NCI-H2029 treated with DMSO at 0.1 percent for 48 hours (cell line): ENCODE measurements around the gene ATP6V1B1.

Source experiments
- DNase-seq: peaks from one replicate; lab custom pipeline; 2025; lab: John Stamatoyannopoulos, UW

The ATP6V1B1 gene

DNA sequence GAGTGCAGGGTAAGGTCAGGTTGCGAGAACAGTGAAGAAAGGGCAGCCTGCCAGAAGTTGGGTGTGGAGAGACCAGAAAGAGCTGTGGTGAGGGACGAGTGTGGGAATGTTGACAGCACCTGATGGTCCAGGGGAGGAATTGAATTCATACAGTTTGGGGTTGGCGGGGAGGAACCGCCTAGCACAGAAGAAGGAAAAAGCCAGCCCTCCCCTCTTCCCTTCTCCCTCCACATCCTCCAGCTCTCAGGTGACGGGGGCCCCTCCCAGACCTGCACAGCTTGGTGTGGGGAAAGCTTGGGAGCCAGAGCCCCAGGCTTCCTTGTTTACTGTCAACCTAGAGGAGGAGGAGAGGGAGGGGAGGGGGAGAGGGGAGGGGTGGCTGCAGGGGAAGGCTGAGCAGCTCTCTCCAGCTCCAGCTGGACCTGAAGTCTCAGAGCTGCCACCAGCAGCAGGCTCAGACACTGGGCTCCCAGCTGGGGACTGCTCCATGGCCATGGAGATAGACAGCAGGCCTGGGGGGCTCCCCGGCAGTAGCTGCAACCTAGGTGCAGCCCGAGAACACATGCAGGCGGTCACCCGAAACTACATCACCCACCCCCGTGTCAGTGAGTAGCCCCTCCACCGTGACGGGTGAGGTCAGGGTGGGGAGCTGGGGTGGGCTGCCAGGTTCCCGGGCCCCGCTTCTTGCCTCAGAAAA lies at the start of gene ATP6V1B1:
Gene ATP6V1B1, plus strand, starts transcription at position 433 of the 697 bp plus-strand sequence. Its CDS starts 55 bp downstream, at position 488.
- DNase-seq = peak; percentile 62

DNA sequence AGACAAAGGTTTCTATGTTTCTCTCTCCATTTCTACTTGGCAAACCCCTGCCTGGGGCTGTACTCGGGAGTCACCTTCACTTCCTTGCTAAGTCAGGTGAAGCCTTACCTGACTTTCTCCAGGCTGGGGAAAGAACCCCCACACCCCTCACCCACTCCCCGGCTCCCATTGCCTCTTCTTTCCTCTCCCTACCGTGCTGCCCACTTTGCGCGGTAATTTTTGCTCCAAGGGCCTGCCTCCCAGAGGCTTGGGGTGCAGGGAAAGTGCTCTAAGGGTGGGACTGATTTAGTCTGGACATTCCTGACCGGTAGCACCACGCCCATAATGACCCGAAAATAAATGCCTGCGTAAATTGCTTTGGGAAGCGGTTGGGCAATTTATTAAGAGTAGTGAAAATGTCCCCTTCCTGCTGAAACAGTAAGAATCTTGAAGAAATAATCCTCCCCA lies 49.1 kb upstream of the ATP6V1B1 start:
- DNase-seq = no peak

DNA sequence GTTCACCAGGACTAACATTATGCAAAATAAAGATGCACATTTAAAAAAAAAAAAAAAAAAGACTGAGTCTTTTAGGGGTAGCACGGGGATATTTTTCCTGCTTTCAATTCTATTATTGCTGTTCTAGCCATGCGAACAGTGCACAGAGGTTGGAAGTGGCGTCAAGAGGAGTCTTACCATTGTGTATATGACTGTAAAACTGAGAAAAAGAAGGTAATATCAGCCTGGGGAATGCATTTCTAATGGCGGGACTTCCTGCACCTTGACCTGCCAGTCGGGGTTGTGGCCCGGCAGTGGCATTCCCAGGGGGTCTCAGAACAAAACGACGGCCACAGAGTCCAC lies 48.5 kb upstream of the ATP6V1B1 start:
- DNase-seq = no peak

DNA sequence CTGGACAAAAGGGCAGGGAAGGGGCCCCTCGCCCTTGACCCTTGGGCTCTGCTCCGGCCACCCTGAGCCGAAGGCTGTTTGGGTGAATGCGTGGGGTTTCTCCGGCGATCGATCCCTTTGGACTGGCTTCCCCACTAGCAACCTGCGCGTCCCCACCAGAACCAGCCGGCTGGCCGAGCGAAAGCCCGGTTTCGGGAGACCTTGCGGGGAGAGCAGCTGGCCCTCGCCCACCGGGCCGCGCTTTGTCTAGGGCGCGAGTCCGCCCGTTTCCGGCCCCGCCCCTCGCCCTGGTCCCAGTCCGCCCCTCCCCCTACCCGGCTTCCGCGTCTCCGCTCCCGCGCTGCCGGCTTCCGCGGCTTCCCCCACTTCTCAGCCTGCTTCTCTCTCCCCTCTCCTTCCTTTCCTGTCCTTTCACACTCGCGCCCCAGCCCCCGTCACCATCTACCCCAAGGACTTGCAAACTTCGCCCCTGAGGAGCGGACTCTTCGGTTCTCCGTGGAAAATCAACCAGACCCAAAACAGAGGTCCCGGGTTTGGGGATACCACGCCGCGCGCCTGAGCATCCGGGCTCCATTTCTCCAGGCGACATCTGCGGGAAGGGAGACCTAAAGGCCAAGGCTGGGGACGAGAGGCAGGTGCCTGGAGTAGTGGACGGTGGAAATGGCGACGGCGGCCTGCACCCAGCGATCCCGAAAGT lies 48.0 kb upstream of the ATP6V1B1 start:
- peak; percentile 44 for DNase-seq

DNA sequence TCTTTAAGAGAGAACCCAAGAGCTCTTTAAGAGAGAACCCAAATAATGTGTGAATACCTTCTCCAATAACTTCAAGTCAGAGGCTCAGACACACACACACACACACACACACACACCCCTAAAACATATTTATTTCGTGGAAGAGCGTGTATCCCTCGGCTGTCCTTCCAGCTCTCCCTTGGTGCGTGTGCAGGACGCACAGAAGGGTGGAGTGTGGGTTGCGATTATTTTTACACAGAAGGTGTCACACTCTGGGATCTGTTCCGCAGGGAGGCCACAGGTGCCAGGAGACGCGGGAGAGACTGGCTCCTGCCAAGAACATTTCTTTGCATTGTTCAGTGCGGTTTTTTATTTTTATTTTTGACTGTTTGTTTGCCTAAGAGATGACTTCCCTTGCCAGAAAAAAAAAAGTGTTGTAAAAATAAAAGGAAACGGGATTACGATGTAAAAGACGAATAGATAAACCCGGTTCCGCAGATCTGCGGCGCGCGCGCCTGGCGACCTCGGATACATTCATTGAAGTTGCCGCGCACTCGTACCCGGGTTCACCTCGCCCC lies 47.3 kb upstream of the ATP6V1B1 start:
- no peak for DNase-seq

DNA sequence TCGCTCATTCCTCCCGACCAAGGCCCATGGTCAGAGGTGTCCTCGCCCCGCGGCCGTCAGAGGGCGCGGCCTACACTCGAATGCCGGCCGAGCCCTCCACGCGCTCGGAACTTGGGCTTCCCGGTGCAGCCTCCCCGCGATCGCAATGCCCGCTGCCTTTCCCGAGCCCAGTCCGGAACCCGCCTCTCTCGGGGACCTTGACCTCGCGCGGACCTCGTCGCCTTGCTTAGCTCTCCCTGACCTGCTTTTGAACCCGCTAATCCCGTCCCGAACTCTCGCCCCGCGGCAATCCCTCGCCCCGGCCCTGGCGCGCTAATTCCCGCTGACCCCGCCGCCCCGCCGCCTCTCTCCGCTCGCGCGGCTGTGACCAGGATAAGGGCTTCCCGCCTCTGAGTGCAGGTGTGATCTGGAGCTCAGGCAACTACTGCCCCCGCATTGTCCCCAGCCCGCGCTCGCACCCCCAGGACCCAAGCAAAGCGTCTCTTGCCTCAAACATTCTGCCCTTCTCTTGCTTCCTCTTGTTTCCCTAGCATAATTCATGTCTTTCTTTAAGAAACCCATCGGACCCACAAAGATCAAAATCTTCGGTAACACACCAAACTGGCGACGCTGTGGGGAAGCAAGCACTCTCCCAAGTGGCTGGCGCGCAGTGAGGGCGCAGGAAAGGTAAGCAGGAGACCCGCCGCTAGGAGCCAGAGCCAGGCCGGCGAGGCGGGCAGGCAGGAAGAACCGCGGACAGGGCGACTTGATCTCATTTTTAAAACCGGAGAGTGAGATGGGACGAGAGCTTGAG lies 46.6 kb upstream of the ATP6V1B1 start:
- DNase-seq = no peak

DNA sequence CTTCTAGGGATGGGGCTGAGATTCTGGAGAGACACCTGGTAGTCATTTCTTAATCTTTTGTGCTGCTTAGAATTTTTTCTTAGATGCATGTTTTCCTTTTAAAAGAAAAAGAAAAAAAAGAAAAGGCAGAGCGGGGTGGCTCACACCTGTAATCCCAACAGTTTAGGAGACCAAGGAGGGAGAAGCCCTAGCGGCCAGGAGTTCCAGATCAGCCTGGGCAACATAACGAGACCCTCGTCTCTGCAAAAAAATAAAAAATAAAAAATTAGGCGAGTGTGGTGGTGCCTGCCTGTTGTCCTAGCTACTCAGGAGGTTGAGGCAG lies 46.0 kb upstream of the ATP6V1B1 start:
- DNase-seq = no peak

DNA sequence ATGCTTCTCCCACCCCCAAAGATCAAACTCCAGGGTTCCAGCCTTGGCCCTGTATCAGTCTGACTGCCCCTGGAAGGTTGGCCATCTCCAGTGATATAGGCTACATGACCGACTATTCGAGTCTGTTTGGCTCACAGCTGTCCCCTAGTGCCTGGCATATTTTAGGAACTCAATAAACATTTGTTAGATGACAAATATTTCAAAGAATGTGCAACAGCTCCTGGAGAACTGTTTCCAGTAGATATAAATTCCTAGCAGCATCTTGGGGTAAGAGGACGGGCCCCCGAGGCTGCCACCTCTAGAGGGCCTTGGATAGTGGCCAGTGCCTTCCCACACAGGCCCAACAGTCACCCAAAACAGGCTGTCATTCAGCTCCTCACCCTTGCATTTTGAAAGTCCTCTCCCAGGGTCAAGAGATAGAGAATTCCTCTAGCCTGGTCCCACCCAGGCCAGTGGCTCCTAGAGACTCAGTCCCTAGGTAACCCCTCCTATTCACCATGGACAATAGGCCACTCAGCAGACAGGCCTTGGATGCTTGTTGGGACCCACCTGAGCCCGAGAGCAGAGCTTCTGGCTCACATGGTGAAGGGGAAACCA lies 45.1 kb upstream of the ATP6V1B1 start:
- DNase-seq = no peak

DNA sequence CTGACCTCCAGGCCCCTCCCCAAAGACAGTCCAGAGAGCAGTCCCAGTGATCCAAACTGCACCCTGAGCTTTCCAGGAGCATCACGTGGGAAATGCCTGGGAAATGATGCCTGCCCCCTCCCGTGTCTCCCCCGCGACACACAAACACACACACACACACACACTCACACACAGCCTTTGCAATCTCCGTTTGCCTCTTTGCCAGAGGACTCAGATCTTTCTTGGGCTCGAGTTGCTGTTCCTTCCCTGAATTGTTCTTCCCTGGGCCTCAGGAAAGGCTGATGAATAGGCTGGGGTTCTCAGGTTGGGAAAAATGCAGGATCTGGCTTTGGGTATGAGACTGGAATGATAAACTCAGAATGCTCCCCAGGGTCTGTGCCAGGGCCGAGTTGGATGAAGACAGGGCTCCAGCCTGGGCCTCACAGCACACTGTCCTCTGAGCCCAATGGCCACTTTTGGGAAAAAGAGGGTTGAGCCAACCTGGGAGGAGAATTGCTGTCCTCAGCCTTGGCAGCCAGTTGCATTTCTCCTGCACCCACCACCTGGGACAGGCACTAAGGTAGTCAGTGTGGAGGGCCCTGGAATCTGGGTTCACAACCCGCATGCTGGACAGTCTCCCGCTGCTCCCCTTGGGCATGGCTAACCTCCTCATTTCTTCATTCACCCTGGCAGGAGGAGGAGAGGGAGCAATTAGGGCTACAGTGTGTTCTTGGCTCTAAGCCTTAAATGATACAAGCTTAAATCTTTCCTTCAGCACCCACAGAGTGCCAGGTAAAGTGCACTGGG lies 43.9 kb upstream of the ATP6V1B1 start:
- no peak for DNase-seq

DNA sequence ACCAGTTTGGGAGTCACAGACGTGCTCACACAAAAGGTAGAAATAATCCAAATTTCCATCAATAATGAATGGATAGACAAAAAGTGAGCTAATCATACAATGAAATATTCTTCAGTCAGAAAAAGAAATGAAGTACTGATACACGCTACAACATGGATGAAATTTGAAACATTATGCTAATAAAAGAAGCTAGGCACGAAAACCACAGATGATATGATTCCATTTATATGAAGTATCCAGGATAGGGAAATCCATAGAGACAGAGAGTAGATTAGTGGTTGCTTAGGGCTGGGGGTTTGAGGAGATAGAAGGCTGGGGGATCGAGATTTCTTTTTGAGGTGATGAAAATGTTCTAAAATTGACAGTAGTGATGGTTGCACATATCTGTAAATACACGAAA lies 43.0 kb upstream of the ATP6V1B1 start:
- DNase-seq = no peak

DNA sequence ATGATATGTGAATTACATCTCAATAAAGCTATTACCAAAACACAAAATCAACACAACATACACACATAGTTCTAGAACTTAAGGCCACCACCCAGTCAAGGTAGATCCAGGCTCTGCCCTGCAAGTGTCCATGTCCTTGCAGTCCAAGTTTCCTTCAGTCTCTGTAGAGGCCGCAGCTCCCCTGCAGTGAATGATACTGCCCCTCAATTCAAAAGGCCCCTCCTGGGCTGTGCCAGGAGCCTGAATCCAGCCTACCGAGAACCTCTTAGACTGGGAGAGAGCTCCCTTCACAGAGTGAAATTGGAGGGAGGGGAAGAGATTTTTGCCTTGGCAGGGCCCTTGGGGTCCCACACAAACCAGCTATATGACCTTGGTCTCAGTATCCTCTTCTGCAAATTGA lies 42.5 kb upstream of the ATP6V1B1 start:
- DNase-seq = no peak

DNA sequence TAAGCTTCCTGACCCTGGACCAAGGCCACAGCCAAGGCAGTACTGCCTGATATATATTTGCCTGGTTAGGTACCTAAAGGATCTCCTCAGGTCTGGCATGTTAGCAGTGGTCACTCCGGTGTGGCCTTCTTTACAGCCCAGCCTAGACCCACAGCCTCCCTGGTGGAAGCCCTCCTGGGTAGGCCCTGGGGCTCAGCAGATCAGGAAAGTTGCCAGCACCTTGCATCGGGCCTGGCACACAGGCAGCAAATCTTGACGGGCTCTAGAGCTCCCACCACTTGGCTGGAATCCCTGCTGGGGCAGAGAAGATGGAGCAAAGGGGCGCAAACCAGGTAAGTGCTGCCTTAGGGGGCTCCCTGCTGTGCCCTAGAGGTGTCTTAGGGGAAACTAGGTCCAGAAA lies 40.9 kb upstream of the ATP6V1B1 start:
- DNase-seq = no peak

DNA sequence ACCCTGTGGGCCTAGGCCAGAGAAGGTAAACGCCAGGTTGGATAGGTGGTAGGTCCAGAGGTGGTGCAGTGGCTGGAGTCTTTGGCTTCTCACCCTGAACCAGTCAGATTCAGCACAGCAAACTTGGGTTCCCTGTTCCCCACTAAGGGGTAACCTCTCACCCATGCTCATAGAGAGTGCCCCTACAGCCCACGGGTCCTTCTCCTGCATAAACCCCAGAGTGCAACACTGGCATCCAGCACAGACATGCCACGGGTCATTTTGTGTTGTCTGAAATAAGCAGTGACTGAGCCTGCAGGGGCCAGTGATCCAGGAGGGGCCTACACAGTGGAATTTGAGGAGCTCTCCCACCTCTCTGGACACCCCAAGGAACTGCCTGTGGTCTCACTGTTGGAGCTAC lies 40.5 kb upstream of the ATP6V1B1 start:
- no peak for DNase-seq

DNA sequence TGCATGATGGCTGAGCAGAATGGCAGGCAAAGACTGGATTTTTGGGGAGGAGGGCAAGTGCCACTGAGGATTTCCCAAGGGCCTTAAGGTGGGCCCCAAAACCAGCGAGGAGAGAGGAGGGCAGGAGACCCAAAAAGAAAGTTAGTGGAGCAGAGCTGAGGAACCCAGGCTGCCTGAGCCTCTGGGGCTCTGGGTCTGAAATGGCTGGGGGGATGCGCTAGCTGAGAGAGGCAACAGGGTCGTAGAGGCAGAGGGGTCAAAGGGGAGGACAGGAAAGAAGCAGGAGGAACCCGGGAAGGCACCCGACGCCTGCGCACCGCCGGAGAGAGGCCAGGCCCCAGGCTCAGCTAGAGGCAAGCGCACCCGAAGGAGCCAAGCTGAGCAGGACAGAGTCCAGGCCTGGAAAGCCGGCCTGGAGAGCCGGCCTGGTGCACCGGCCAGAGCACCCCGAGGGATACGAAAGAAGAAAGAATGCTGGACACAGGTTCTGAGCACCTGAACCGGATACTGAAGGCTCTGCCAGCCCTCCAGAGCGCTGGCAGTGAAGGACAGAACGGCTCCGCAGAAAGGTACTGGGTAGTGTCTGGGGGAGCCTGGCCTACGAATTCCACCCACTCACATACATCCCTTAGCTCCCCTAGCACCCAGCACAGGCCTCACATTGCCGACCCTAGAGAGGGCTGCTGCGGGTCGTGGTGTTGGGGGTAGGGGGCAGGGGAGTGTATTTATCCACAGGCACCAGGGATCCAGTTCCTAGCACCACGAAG lies 39.5 kb upstream of the ATP6V1B1 start:
- no peak for DNase-seq

DNA sequence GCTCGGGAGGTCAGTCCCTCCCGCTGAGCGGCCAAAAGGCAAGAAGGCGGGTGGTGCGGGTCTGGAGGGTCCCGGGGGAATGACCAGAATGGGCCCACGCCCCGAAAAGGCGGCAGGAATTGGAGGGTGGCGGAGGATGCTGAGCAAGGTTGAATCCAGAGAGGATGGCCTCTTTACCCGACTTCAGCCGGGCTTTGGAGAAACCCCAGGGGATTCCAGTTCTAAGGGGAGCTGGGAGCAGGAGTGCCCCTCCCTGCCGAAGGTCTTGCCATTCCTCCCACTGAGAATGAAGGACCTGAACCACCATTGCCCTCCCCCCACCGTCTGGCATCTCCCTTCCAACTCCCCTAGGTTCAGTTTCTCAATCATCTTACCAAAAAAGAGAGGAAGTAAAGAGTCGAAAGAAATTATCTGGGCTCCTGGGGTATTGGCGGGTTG lies 38.9 kb upstream of the ATP6V1B1 start:
- DNase-seq = no peak

DNA sequence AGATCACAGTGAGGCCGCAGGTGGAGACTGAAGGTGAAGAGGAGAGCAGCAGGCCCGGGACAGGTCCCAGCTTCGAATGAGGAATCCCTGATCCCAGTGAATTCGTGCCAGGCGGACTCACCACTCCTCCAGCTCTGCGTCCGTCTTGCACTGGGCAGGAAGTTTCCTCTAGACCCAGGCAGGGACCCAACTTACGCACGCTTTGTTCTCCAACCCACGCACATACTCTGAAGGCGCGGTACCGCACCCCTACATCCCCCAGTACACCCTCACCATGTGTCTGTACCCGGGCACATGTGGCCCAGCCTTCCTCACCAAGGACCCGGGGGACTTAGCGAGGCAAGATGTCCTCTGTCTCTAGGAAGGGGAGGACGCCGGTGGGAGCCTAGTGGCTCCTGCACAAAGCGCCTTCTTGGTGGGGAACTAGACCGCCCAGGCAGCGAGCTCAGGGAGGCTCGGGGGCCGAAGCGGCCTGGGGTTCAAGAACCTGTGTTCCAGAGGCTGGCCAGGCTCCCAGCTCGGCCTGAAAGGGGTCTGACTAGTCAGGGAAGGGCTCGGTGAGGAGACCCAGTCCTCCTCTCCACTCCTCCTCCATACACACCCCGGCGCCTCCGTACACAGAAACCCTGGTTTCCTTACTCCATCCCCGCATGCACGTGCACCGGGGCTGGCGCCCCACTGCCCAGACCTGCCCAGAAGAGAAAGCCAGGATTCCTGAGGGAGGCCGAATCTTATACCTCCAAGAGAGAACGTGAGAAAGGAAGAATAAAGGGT lies 38.3 kb upstream of the ATP6V1B1 start:
- DNase-seq = no peak

DNA sequence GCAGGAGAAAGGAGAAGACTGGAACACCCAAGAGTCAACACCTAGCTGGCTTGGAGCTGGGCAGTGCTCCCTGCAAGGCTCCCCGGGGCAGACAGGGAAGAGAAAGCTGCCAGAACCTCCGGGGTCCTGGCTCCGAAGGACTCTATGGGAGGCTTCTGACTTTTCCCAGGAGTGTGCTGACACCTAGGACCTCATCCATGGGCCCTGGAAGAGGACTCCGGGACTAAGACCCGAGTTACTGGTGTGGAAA lies 37.8 kb upstream of the ATP6V1B1 start:
- no peak for DNase-seq

DNA sequence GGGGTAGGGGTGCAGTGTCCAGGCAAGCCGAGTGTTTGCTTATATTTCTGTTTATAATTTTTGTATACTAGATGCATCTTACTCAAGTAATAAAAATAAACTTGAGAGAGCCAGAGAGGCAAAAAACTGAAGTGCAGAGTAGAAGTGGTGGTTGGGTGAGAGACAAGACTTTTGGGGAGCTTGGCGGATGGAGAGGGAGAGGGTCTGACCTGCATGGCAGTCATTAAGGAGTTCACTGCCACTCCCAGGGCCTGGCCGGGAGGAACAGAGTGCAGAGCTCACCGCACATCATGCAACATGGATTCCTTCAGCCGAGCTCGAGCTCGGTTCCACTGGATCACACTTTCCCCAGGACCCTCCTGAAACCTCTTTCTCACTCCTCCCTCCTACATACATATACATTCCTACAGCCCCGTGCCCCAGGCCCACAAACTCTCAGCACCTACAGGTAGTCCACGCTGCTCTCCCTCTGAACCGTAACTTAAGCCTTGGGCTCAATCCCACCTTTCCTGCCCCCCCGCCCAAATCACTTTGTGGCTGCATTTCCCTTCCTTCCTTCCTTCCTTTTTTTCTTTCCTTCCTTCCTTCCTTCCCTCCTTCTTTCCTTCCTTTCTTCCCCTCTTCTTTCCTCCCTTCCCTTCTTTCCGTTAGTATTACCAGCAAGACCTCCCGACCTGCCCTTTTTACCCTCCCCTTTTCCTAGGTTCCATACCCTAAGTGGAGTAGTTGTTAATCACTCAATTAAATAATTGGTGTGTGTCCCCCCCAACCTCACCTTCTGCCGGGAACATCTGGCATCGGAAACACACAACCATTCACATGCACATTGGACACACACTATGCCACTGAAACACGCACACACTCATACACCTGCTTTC lies 37.1 kb upstream of the ATP6V1B1 start:
- no peak for DNase-seq
